K562 (cell line): ENCODE results near the gene ZCCHC3.

ENCODE experiments used
- MIER1 ChIP-seq: fragments of 450-650 bp; IDR thresholded peaks from 2 replicates; pipeline ENCODE4 v1.6.1; 2016; ENCODE audit warnings: antibody characterized with exemption, mild to moderate bottlenecking, low read depth
- PHF21A ChIP-seq: fragments of 450-650 bp; IDR thresholded peaks from 2 replicates; pipeline ENCODE4 v1.6.1; 2017; ENCODE audit warnings: low read depth, borderline replicate concordance
- POLR2AphosphoS5 ChIP-seq: IDR thresholded peaks from 2 replicates; pipeline ENCODE4 v1.6.1; 2011; ENCODE audit warnings: mild to moderate bottlenecking, low read depth, low read length, moderate library complexity; ENCODE audit not compliant: control insufficient read depth, insufficient read depth
- TCF7 ChIP-seq: sonication (generic); IDR thresholded peaks from 2 replicates; pipeline ENCODE4 v1.6.1; 2016; ENCODE audit warnings: antibody characterized with exemption, borderline replicate concordance
- XRCC5 ChIP-seq: fragments of 200-400 bp; formaldehyde crosslinking; IDR thresholded peaks from 2 replicates; pipeline ENCODE4 v1.6.1; 2017; ENCODE audit warnings: low read depth, mild to moderate bottlenecking, low read length
- ZBTB7A ChIP-seq: IDR thresholded peaks from 2 replicates; pipeline ENCODE4 v1.6.1; 2011; ENCODE audit warnings: low read depth, mild to moderate bottlenecking, low read length, moderate library complexity, borderline replicate concordance; ENCODE audit not compliant: control insufficient read depth
- TF ChIP-seq, protein P1 (sequence below): fragments of 450-650 bp; IDR thresholded peaks from 2 replicates; pipeline ENCODE4 v1.7.1; 2018; ENCODE audit warnings: mild to moderate bottlenecking, low read depth; ENCODE audit not compliant: partially characterized antibody
- TF ChIP-seq, protein P2 (sequence below), 2 experiments: IDR thresholded peaks; 2 replicates each; pipeline ENCODE4 v1.6.1; 2011; ENCODE audit warnings: borderline replicate concordance in 1 of 2, control low read depth in 1 of 2, low read depth in 1 of 2, low read length in 1 of 2, mild to moderate bottlenecking in 1 of 2, mixed read lengths in 1 of 2, moderate library complexity in 1 of 2; ENCODE audit not compliant: insufficient read depth in 1 of 2, insufficient read length in 1 of 2, poor library complexity in 1 of 2, severe bottlenecking in 1 of 2; ENCODE audit errors: extremely low read depth in 1 of 2
- TF ChIP-seq, protein P3 (sequence below): fragments of 450-650 bp; IDR thresholded peaks from 2 replicates; pipeline ENCODE4 v1.6.1; 2018; ENCODE audit not compliant: partially characterized antibody
- TF ChIP-seq, protein P4 (sequence below), 3 experiments: IDR thresholded peaks in 2 of 3; conservative IDR thresholded peaks in 1 of 3; 2 replicates each; pipeline ENCODE4 v1.5.1; 2011 to 2012; ENCODE audit warnings: low read length in 3 of 3, mild to moderate bottlenecking in 3 of 3, control low read depth in 2 of 3, improper control_type of control experiment in 1 of 3, inconsistent platforms in 1 of 3, low read depth in 1 of 3, mixed read lengths in 1 of 3, moderate library complexity in 1 of 3; ENCODE audit not compliant: insufficient read depth in 2 of 3
- TF ChIP-seq, protein P5 (sequence below), 2 experiments: fragments of 450-650 bp; formaldehyde crosslinking in 1 of 2; IDR thresholded peaks; 2 replicates each; pipeline versions ENCODE4 v1.4.0 to v1.6.1; 2014 to 2020; ENCODE audit warnings: mild to moderate bottlenecking in 2 of 2, borderline replicate concordance in 1 of 2, low read depth in 1 of 2

DNA sequence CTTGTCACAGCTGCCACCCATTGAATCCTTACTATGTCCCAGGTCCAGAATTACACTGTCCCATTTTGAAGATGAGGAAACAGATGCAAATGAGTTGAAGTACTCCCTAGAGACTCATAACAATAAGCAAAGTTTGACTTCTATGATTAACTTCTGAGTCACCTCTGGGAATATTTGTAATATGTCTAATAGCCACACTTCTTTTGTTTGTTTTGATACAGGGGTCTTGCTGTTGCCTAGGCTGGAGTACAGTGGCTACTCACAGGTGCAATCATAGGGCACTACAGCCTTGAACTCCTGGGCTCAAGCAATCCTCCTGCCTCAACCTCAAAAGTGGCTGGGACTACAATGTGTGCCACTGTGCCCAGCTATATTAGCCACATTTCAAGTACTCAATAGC is 16.6 kb downstream of the ZCCHC3 start:
- no peak for TF ChIP-seq ZBTB7A
- no peak for TF ChIP-seq PHF21A
- TF ChIP-seq XRCC5, result no peak
- no peak for TF ChIP-seq TCF7
- TF ChIP-seq MIER1, result no peak
- TF ChIP-seq, protein P1, sequence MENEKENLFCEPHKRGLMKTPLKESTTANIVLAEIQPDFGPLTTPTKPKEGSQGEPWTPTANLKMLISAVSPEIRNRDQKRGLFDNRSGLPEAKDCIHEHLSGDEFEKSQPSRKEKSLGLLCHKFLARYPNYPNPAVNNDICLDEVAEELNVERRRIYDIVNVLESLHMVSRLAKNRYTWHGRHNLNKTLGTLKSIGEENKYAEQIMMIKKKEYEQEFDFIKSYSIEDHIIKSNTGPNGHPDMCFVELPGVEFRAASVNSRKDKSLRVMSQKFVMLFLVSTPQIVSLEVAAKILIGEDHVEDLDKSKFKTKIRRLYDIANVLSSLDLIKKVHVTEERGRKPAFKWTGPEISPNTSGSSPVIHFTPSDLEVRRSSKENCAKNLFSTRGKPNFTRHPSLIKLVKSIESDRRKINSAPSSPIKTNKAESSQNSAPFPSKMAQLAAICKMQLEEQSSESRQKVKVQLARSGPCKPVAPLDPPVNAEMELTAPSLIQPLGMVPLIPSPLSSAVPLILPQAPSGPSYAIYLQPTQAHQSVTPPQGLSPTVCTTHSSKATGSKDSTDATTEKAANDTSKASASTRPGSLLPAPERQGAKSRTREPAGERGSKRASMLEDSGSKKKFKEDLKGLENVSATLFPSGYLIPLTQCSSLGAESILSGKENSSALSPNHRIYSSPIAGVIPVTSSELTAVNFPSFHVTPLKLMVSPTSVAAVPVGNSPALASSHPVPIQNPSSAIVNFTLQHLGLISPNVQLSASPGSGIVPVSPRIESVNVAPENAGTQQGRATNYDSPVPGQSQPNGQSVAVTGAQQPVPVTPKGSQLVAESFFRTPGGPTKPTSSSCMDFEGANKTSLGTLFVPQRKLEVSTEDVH, result no peak
- TF ChIP-seq, protein P2, sequence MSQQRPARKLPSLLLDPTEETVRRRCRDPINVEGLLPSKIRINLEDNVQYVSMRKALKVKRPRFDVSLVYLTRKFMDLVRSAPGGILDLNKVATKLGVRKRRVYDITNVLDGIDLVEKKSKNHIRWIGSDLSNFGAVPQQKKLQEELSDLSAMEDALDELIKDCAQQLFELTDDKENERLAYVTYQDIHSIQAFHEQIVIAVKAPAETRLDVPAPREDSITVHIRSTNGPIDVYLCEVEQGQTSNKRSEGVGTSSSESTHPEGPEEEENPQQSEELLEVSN (IDR thresholded peaks at IDR 0.05; ENCODE audit: borderline replicate concordance in 1 of 2, extremely low read depth in 1 of 2, insufficient read depth in 1 of 2, insufficient read length in 1 of 2, low read depth in 1 of 2, low read length in 1 of 2, poor library complexity in 1 of 2, severe bottlenecking in 1 of 2), result no peak
- TF ChIP-seq, protein P3, sequence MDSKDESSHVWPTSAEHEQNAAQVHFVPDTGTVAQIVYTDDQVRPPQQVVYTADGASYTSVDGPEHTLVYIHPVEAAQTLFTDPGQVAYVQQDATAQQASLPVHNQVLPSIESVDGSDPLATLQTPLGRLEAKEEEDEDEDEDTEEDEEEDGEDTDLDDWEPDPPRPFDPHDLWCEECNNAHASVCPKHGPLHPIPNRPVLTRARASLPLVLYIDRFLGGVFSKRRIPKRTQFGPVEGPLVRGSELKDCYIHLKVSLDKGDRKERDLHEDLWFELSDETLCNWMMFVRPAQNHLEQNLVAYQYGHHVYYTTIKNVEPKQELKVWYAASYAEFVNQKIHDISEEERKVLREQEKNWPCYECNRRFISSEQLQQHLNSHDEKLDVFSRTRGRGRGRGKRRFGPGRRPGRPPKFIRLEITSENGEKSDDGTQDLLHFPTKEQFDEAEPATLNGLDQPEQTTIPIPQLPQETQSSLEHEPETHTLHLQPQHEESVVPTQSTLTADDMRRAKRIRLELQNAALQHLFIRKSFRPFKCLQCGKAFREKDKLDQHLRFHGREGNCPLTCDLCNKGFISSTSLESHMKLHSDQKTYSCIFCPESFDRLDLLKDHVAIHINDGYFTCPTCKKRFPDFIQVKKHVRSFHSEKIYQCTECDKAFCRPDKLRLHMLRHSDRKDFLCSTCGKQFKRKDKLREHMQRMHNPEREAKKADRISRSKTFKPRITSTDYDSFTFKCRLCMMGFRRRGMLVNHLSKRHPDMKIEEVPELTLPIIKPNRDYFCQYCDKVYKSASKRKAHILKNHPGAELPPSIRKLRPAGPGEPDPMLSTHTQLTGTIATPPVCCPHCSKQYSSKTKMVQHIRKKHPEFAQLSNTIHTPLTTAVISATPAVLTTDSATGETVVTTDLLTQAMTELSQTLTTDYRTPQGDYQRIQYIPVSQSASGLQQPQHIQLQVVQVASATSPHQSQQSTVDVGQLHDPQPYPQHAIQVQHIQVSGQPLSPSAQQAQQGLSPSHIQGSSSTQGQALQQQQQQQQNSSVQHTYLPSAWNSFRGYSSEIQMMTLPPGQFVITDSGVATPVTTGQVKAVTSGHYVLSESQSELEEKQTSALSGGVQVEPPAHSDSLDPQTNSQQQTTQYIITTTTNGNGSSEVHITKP, result no peak
- TF ChIP-seq, protein P4, sequence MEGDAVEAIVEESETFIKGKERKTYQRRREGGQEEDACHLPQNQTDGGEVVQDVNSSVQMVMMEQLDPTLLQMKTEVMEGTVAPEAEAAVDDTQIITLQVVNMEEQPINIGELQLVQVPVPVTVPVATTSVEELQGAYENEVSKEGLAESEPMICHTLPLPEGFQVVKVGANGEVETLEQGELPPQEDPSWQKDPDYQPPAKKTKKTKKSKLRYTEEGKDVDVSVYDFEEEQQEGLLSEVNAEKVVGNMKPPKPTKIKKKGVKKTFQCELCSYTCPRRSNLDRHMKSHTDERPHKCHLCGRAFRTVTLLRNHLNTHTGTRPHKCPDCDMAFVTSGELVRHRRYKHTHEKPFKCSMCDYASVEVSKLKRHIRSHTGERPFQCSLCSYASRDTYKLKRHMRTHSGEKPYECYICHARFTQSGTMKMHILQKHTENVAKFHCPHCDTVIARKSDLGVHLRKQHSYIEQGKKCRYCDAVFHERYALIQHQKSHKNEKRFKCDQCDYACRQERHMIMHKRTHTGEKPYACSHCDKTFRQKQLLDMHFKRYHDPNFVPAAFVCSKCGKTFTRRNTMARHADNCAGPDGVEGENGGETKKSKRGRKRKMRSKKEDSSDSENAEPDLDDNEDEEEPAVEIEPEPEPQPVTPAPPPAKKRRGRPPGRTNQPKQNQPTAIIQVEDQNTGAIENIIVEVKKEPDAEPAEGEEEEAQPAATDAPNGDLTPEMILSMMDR (IDR thresholded peaks at IDR 0.05 in 2 of 3, conservative IDR thresholded peaks at IDR 0.05 in 1 of 3; ENCODE audit: insufficient read depth in 2 of 3, low read depth in 1 of 3, low read length in 3 of 3), result no peak
- TF ChIP-seq, protein P5, sequence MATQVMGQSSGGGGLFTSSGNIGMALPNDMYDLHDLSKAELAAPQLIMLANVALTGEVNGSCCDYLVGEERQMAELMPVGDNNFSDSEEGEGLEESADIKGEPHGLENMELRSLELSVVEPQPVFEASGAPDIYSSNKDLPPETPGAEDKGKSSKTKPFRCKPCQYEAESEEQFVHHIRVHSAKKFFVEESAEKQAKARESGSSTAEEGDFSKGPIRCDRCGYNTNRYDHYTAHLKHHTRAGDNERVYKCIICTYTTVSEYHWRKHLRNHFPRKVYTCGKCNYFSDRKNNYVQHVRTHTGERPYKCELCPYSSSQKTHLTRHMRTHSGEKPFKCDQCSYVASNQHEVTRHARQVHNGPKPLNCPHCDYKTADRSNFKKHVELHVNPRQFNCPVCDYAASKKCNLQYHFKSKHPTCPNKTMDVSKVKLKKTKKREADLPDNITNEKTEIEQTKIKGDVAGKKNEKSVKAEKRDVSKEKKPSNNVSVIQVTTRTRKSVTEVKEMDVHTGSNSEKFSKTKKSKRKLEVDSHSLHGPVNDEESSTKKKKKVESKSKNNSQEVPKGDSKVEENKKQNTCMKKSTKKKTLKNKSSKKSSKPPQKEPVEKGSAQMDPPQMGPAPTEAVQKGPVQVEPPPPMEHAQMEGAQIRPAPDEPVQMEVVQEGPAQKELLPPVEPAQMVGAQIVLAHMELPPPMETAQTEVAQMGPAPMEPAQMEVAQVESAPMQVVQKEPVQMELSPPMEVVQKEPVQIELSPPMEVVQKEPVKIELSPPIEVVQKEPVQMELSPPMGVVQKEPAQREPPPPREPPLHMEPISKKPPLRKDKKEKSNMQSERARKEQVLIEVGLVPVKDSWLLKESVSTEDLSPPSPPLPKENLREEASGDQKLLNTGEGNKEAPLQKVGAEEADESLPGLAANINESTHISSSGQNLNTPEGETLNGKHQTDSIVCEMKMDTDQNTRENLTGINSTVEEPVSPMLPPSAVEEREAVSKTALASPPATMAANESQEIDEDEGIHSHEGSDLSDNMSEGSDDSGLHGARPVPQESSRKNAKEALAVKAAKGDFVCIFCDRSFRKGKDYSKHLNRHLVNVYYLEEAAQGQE (IDR thresholded peaks at IDR 0.05; ENCODE audit: borderline replicate concordance), result no peak
- TF ChIP-seq, protein P5 (CRISPR knock-in tag; IDR thresholded peaks at IDR 0.05; ENCODE audit: low read depth), result no peak
- no peak for TF ChIP-seq POLR2AphosphoS5
